BLaER1 (cell line): ENCODE data around the gene STEEP1.

Source experiments
- H3K27ac ChIP-seq: shearing (Covaris generic); formaldehyde crosslinking; 2 replicates; pipeline ENCODE4 v1.8.1; 2022
- H3K27me3 ChIP-seq: shearing (Covaris generic); formaldehyde crosslinking; 2 replicates; pipeline ENCODE4 v1.8.1; 2022
- H3K36me3 ChIP-seq: shearing (Covaris generic); formaldehyde crosslinking; 2 replicates; pipeline ENCODE4 v1.8.1; 2022
- H3K4me1 ChIP-seq: shearing (Covaris generic); formaldehyde crosslinking; 2 replicates; pipeline ENCODE4 v1.8.1; 2022
- H3K4me2 ChIP-seq: shearing (Covaris generic); formaldehyde crosslinking; 2 replicates; pipeline ENCODE4 v1.8.1; 2022
- H3K4me3 ChIP-seq: shearing (Covaris generic); formaldehyde crosslinking; 2 replicates; pipeline ENCODE4 v1.8.1; 2022
- H3K9ac ChIP-seq: shearing (Covaris generic); formaldehyde crosslinking; 2 replicates; pipeline ENCODE4 v1.8.1; 2022
- H3K9me3 ChIP-seq: shearing (Covaris generic); formaldehyde crosslinking; 2 replicates; pipeline ENCODE4 v1.8.1; 2022
- H4K20me1 ChIP-seq: shearing (Covaris generic); formaldehyde crosslinking; 2 replicates; pipeline ENCODE4 v1.8.1; 2022
- Cebpa-rat ChIP-seq: shearing (Covaris generic); IDR thresholded peaks from 2 replicates; pipeline ENCODE4 v1.8.1; 2022

STEEP1 gene

DNA sequence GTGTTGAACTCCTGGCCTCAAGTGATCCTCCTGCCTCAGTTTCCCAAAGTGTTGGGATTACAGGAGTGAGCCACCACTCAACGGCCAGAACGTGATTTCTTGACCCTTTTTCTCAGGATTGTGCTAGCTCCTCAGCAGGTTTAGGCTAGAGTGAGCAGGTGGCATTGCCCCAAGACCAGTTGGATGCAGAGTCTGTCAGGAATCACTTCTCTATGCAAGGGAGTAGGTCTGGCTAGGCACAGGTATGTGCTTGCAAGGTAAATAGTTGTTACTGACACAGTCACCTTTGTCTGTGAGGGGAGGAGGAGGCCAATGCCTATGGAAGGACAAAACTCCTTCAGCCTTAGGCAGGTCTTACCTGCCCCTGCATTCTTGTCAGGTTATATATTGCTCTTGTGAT lies 72.7 kb downstream of the STEEP1 start:
- Histone ChIP-seq H3K27ac (no peak overlapping the region), H3K36me3 (no peaks in the 10 kb centered on the region), H3K4me3 (no peak overlapping the region), H3K4me2 (no peak overlapping the region), H3K4me1 (peaks cover 19% of the 10 kb centered on the region), H3K9me3 (no peaks in the 10 kb centered on the region), H4K20me1 (no peaks in the 10 kb centered on the region), H3K9ac (no peak overlapping the region), H3K27me3 (no peaks in the 10 kb centered on the region)
- TF ChIP-seq Cebpa-rat, result no peak

GRCh38 chrX:119489212-119490074 lies 75.8 kb downstream of the STEEP1 start:
- no peak overlapping the region for H3K4me3 ChIP-seq
- H3K9ac ChIP-seq, result no peak overlapping the region
- H3K27me3 ChIP-seq, result no peaks in the 10 kb centered on the region
- no peaks in the 10 kb centered on the region for H3K4me1 ChIP-seq
- TF ChIP-seq Cebpa-rat, result no peak
- no peaks in the 10 kb centered on the region for H3K36me3 ChIP-seq
- H3K4me2 ChIP-seq, result no peak overlapping the region
- no peaks in the 10 kb centered on the region for H4K20me1 ChIP-seq
- no peak overlapping the region for H3K27ac ChIP-seq
- no peaks in the 10 kb centered on the region for H3K9me3 ChIP-seq

DNA sequence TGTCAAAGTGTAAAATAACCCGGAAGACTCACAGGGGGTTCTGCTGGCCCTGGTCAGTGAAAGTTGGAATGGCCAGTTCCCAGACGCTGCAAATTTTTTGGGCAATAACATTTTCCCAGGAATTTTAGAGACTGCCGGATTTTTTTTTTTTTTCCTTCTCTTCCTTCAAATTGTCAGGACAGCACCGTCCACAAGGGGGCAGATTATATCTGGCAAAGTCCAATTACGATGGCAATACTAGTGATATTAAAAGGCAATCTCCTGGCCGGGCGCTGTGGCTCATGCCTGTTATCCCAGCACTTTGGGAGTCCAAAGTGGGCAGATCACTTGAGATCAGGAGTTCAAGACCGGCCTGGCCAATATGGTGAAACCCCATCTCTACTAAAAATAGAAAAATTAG lies 76.5 kb downstream of the STEEP1 start:
- H3K9ac ChIP-seq, result no peak overlapping the region
- no peaks in the 10 kb centered on the region for H3K9me3 ChIP-seq
- H3K4me1 ChIP-seq, result no peaks in the 10 kb centered on the region
- no peak overlapping the region for H3K4me3 ChIP-seq
- TF ChIP-seq Cebpa-rat, result no peak
- no peaks in the 10 kb centered on the region for H4K20me1 ChIP-seq
- no peaks in the 10 kb centered on the region for H3K27me3 ChIP-seq
- H3K4me2 ChIP-seq, result no peak overlapping the region
- no peak overlapping the region for H3K27ac ChIP-seq
- H3K36me3 ChIP-seq, result no peaks in the 10 kb centered on the region
